HL-60 (cell line): ENCODE measurements around the gene MPPED1.

Experiments used
- DNase-seq, 2 experiments: peaks; one replicate each; pipeline ENCODE4 v3.0.0-alpha.2; 2010 to 2020; ENCODE audit warnings: low read depth in 1 of 2, low spot score in 1 of 2
- H3K27ac ChIP-seq: fragments of 250-450 bp; sonication (Bioruptor Pico); replicated peaks from 2 replicates; pipeline ENCODE4 v1.5.1; 2020; ENCODE audit warnings: mild to moderate bottlenecking, moderate library complexity
- H3K27me3 ChIP-seq: fragments of 250-450 bp; sonication (Bioruptor Pico); 2 replicates; pipeline ENCODE4 v1.5.1; 2021; ENCODE audit warnings: mild to moderate bottlenecking, moderate library complexity; ENCODE audit not compliant: insufficient read depth, poor library complexity, severe bottlenecking
- H3K4me3 ChIP-seq: replicated peaks from 2 replicates; pipeline ENCODE4 v1.5.1; 2011; ENCODE audit warnings: mild to moderate bottlenecking, control low read depth, low read length; ENCODE audit not compliant: insufficient read depth
- CTCF ChIP-seq: IDR thresholded peaks from one replicate; pipeline ENCODE4 v1.5.1; 2011; ENCODE audit warnings: low read length, control low read depth, inconsistent platforms; ENCODE audit not compliant: insufficient read depth
- GABPA ChIP-seq: IDR thresholded peaks from 2 replicates; pipeline ENCODE4 v1.6.1; 2012; ENCODE audit warnings: low read depth
- POLR2AphosphoS5 ChIP-seq: IDR thresholded peaks from 2 replicates; pipeline ENCODE4 v1.6.1; 2012; ENCODE audit warnings: low read depth
- REST ChIP-seq: IDR thresholded peaks from 2 replicates; pipeline ENCODE4 v1.6.1; 2012; ENCODE audit warnings: low read depth; ENCODE audit not compliant: insufficient replicate concordance
- SPI1 ChIP-seq: IDR thresholded peaks from 2 replicates; pipeline ENCODE4 v1.6.1; 2012; ENCODE audit warnings: low read depth, mild to moderate bottlenecking, borderline replicate concordance

The MPPED1 gene

GRCh38 chr22:43401233-43401632, 10.6 kb upstream of the MPPED1 start:
- Histone ChIP-seq H3K4me3 (no peak overlapping the region), H3K27ac (no peak overlapping the region), H3K27me3 (no peaks in the 10 kb centered on the region)
- TF ChIP-seq POLR2AphosphoS5 (no peak), REST (no peak), GABPA (no peak), SPI1 (no peak), CTCF (no peak)
- DNase-seq, result no peak

GRCh38 chr22:43401661-43402060, 10.2 kb upstream of the MPPED1 start:
- TF ChIP-seq SPI1, result no peak
- TF ChIP-seq CTCF, result no peak
- Histone ChIP-seq H3K27ac (no peak overlapping the region), H3K27me3 (no peaks in the 10 kb centered on the region), H3K4me3 (no peak overlapping the region)
- no peak for DNase-seq

- H3K27ac ChIP-seq, result no peak overlapping the region
- H3K4me3 ChIP-seq, result no peak overlapping the region
- TF ChIP-seq REST, result no peak
- no peak for TF ChIP-seq POLR2AphosphoS5
- no peak for TF ChIP-seq CTCF
- no peak for TF ChIP-seq SPI1
- no peak for TF ChIP-seq GABPA
- DNase-seq, result no peak
- H3K27me3 ChIP-seq, result no peaks in the 10 kb centered on the region
Observed at GRCh38 chr22:43402128-43402527, 9.7 kb upstream of the MPPED1 start.

GRCh38 chr22:43404673-43405385, 7.0 kb upstream of the MPPED1 start:
- Histone ChIP-seq H3K4me3 (no peak overlapping the region), H3K27me3 (peaks cover 4% of the 10 kb centered on the region), H3K27ac (no peak overlapping the region)
- no peak for TF ChIP-seq POLR2AphosphoS5
- TF ChIP-seq GABPA, result no peak
- TF ChIP-seq CTCF, result no peak
- TF ChIP-seq SPI1, result no peak
- no peak for TF ChIP-seq REST
- no peak for DNase-seq
